Glomerular visceral epithelial cell (primary cell): ENCODE results near the gene LDLRAD4.
"Not testable (repeated sequence)": the region's sequence is repeated elsewhere in the genome, so short reads cannot be mapped to it uniquely, and the experiment has no call there.

Experiments
- DNase-seq: peaks from one replicate; pipeline ENCODE4 v3.0.0-alpha.2; 2016; ENCODE audit errors: extremely low spot score

The LDLRAD4 gene

GRCh38 chr18:13587001-13587400 is 368.4 kb downstream of the LDLRAD4 start:
- no peak for DNase-seq

- DNase-seq, result no peak
Observed at GRCh38 chr18:13587477-13587876, 368.9 kb downstream of the LDLRAD4 start.

- no peak for DNase-seq
Observed at GRCh38 chr18:13587937-13588336, 369.4 kb downstream of the LDLRAD4 start.

- no peak for DNase-seq
Observed at GRCh38 chr18:13589316-13589715, 370.8 kb downstream of the LDLRAD4 start.

- DNase-seq, result no peak
Observed at GRCh38 chr18:13589943-13590342, 371.4 kb downstream of the LDLRAD4 start.

GRCh38 chr18:13592246-13592645 is 373.7 kb downstream of the LDLRAD4 start:
- no peak for DNase-seq

GRCh38 chr18:13594551-13594950 is 376.0 kb downstream of the LDLRAD4 start:
- no peak for DNase-seq

GRCh38 chr18:13597068-13597467 is 378.5 kb downstream of the LDLRAD4 start:
- no peak for DNase-seq

- DNase-seq, result no peak
Observed at GRCh38 chr18:13598591-13598990, 380.0 kb downstream of the LDLRAD4 start.

- DNase-seq, result no peak
Observed at GRCh38 chr18:13599031-13599430, 380.5 kb downstream of the LDLRAD4 start.

- no peak for DNase-seq
Observed at GRCh38 chr18:13603304-13604019, 384.9 kb downstream of the LDLRAD4 start.

GRCh38 chr18:13604786-13605185 is 386.2 kb downstream of the LDLRAD4 start:
- no peak for DNase-seq

GRCh38 chr18:13605477-13605876 is 386.9 kb downstream of the LDLRAD4 start:
- DNase-seq, result no peak

GRCh38 chr18:13605901-13606300 is 387.3 kb downstream of the LDLRAD4 start:
- no peak for DNase-seq

GRCh38 chr18:13606604-13607254 is 388.2 kb downstream of the LDLRAD4 start:
- DNase-seq, result no peak

- DNase-seq, result not testable (repeated sequence)
Observed at GRCh38 chr18:13608024-13608562, 389.5 kb downstream of the LDLRAD4 start.

- DNase-seq, result no peak
Observed at GRCh38 chr18:13608791-13609532, 390.4 kb downstream of the LDLRAD4 start.

GRCh38 chr18:13610555-13611141 is 392.1 kb downstream of the LDLRAD4 start:
- no peak for DNase-seq

- no peak for DNase-seq
Observed at GRCh38 chr18:13611142-13611600, 392.6 kb downstream of the LDLRAD4 start.

GRCh38 chr18:13611601-13612195 is 393.1 kb downstream of the LDLRAD4 start:
- DNase-seq, result no peak

GRCh38 chr18:13612196-13612997 is 393.8 kb downstream of the LDLRAD4 start:
- no peak for DNase-seq
